ENCODE results near the gene QRFP. TPM values are rescaled to one million over a fixed set of nuclear protein-coding genes. Genes with fewer than 3 reads are reported as not detected.

QRFP gene
- total RNA-seq, 1 experiment from 2014 or later = not detected

- Histone ChIP-seq H3K27ac (ENCODE audit: low read length) (no peak overlapping the region), H4K20me1 (ENCODE audit: low read length) (no peaks in the 10 kb centered on the region), H3K4me1 (ENCODE audit: insufficient read depth, low read length) (no peaks in the 10 kb centered on the region), H3K9ac (ENCODE audit: low read length) (no peak overlapping the region), H3K9me3 (ENCODE audit: low read length) (no peaks in the 10 kb centered on the region), H3K36me3 (ENCODE audit: low read depth, low read length) (no peaks in the 10 kb centered on the region), H3K79me2 (ENCODE audit: low read length) (no peaks in the 10 kb centered on the region), H3K9me2 (replicated peaks; ENCODE audit: low read length) (no peaks in the 10 kb centered on the region), H3K4me2 (ENCODE audit: low read length) (no peak overlapping the region), H3K4me3 (ENCODE audit: low read length) (no peak overlapping the region), H3K27me3 (ENCODE audit: low read length) (no peaks in the 10 kb centered on the region), H2AFZ (ENCODE audit: low read length) (no peak overlapping the region), H3F3A (ENCODE audit: low read length, unreplicated experiment) (no peaks in the 10 kb centered on the region)
- ATAC-seq (no peak), DNase-seq (no peak)
- CTCF ChIA-PET = no interaction called here
- BruUV-seq (replicated peaks) = no TSS peak
- intact Hi-C loops (cut with micrococcal nuclease) = no loop called here
- no peak for TF ChIP-seq EZH2 (IDR thresholded peaks at IDR 0.05; ENCODE audit: low read length, unreplicated experiment)
- TF ChIP-seq EZH2phosphoT487 (IDR thresholded peaks at IDR 0.05; ENCODE audit: borderline replicate concordance, low read length) = no peak
- no peak for TF ChIP-seq CTCF (conservative IDR thresholded peaks at IDR 0.05; ENCODE audit: low read depth, low read length)
- POLR2A ChIA-PET (ENCODE audit: unreplicated experiment) = no interaction called here
These were observed 5.9 kb upstream of the QRFP start for GRCh38 chr9:130902204-130903185.

GRCh38 chr9:130901498-130902203 is 5.0 kb upstream of the QRFP start:
- ChIA-PET CTCF (no interaction called here), POLR2A (ENCODE audit: unreplicated experiment) (no interaction called here)
- no peak overlapping the region for H3K4me3 ChIP-seq (ENCODE audit: low read length)
- H3K27me3 ChIP-seq (ENCODE audit: low read length) = no peaks in the 10 kb centered on the region
- intact Hi-C loops (cut with micrococcal nuclease) = no loop called here
- no peaks in the 10 kb centered on the region for H3K4me1 ChIP-seq (ENCODE audit: insufficient read depth, low read length)
- H3K27ac ChIP-seq (ENCODE audit: low read length) = no peak overlapping the region
- no peaks in the 10 kb centered on the region for H3K9me2 ChIP-seq (replicated peaks; ENCODE audit: low read length)
- no peaks in the 10 kb centered on the region for H4K20me1 ChIP-seq (ENCODE audit: low read length)
- ATAC-seq (no peak; the same call in 1 of the 2 replicates), DNase-seq (no peak)
- no peak overlapping the region for H3K9ac ChIP-seq (ENCODE audit: low read length)
- no peaks in the 10 kb centered on the region for H3K36me3 ChIP-seq (ENCODE audit: low read depth, low read length)
- H3F3A ChIP-seq (ENCODE audit: low read length, unreplicated experiment) = no peaks in the 10 kb centered on the region
- BruUV-seq (replicated peaks) = no TSS peak
- H3K79me2 ChIP-seq (ENCODE audit: low read length) = no peaks in the 10 kb centered on the region
- no peak for TF ChIP-seq EZH2 (IDR thresholded peaks at IDR 0.05; ENCODE audit: low read length, unreplicated experiment)
- no peak for TF ChIP-seq CTCF (conservative IDR thresholded peaks at IDR 0.05; ENCODE audit: low read depth, low read length)
- H3K4me2 ChIP-seq (ENCODE audit: low read length) = no peak overlapping the region
- no peak overlapping the region for H2AFZ ChIP-seq (ENCODE audit: low read length)
- no peaks in the 10 kb centered on the region for H3K9me3 ChIP-seq (ENCODE audit: low read length)
